IPS-NIHi11 (cell line): ENCODE results near the gene RPRML.
A peak's percentile ranks its signal among the peaks of the same experiment; 100 is the strongest.
"Not testable (repeated sequence)": the region's sequence is repeated elsewhere in the genome, so short reads cannot be mapped to it uniquely, and the experiment has no call there.

ENCODE experiments used
- DNase-seq: peaks from one replicate; pipeline ENCODE4 v3.0.0; 2012; ENCODE audit warnings: mixed read lengths, low spot score

The RPRML gene

DNA sequence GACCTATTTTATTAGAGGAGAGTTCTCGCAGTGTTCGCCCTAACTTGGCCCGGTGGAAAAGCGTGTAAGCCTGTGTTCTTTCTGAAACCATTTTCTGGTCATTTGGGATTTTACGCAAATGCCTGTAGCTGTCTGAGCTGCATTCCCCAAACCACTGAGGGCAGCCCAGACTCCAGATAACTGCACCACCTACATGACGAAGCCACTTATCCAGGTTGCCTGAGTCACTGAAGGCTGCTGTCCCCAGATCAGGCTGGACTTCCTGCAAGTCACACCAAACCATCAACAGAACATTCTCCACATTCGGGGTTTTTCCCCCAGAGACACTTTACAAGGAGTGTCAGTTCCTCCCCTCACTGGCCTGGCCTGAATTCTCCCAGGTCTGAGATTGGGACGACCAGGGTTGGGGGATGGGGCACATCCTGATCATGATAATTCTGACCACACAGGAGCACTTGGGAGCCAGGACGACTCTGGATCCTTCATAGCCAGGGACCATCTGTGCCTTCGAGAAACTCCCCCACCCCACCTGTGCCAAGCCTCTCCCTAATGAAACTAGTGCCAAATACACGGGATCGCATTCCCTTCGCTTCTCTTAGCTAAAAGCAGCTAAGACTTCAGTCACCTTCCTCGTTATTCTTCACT, 2.3 kb downstream of the RPRML start:
- no peak for DNase-seq

DNA sequence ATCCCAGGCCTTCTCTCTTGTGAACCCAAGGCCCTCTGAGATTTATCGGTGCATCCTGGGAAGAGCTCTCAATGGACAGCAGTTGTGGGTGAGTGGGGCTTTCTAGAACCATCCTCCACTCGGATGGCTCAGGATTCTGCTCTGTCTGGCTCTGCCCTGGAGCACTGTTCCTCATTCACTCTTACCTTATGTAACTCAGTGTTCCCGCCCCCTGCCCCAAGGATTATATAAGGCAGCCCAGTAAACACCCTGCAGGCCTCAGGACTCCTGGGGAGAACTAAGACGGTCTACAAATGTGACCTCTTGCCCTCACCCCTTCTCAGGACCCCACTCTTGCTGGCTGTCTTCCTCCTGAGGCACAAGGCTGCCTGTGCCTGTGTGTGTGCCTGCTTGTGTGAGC, 3.8 kb downstream of the RPRML start:
- DNase-seq, result no peak

DNA sequence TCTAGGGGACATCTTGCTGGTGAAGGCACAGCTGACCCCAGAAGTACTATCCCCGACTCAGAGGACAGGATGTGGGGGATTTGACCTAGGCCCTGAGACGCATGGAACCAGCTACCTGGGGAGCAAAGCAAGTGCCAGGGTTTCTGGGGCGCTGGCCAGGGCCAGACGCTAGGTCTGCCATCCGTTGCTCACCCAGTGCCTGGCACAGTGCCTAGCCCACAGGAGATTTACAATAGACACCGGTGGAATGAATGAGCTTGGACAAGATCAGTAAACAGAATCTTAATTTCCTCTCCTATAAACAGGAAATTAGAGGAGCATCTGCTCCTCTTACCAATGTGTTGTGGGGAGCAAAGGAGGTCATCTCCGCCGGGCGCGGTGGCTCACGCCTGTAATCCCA, 5.0 kb downstream of the RPRML start:
- no peak for DNase-seq

DNA sequence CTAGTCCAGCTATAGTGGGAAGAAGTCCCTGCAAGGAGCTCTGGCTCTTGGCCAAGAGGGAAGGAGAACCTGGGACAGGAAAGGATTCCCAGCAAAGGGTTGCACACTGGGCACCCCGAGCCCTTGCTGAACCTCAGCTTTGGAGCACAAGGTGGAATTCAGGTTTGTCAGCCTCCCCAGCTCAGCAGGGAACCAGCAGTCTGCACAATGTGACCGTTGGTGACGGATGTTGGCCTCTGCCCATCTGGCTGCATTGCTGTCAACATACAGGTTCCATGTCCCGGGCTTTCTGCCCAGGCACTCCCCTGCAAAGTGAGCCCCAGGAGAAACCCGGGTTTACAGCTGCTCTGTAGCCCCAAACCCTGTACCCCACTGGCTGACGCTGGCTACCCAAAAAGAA, 6.7 kb downstream of the RPRML start:
- DNase-seq, result no peak

DNA sequence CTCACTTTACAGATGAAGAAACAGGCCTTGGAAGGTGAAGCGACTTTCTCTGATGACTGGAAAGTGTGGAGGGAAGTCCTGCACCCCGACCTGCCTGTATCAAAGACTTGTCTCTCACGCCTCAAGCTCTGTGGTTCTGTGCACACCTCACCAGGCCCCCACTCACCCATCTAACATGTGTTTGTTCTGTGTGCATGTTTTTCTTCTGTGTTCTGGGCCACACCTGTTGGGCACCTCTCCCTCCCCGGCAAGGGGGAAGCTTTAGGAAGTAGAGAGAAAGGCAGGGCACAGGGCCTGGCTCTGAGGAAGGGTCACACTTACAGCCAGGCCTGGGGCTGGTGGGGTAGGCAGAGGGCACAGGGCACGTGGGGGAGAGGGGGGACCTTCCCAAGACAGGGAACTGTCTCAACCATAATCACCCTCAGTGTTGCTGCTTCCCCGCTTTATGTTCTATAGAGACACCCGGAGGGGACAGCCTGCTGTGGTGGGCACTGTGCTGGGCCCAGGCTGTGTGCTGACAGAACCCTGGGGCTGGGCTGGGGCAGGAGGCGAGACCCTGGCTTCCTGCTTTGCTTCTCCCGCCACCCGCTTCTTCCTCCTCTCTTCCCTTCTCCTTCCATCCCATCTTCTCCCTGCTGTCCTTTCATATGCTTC, 7.3 kb downstream of the RPRML start:
- no peak for DNase-seq

DNA sequence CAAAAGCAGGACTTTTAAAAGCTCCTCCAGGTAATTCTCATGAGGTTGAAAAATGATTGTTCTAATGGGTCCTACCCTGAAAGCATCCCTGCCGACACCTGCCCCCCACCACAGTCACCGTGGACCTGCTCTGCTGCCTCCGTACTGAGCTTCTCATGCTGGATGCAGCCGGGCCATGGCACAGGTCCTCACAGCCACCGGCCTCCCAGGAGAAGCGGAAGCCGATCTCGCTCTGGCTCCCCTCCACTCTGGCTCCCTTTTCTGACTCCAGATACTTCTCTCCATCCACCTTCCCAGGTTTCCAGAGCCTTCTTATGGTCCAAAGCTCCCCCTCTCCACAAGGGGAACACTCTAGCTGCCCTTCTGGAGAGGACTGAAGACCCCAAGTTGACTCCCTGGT, 10.2 kb downstream of the RPRML start:
- DNase-seq, result no peak

DNA sequence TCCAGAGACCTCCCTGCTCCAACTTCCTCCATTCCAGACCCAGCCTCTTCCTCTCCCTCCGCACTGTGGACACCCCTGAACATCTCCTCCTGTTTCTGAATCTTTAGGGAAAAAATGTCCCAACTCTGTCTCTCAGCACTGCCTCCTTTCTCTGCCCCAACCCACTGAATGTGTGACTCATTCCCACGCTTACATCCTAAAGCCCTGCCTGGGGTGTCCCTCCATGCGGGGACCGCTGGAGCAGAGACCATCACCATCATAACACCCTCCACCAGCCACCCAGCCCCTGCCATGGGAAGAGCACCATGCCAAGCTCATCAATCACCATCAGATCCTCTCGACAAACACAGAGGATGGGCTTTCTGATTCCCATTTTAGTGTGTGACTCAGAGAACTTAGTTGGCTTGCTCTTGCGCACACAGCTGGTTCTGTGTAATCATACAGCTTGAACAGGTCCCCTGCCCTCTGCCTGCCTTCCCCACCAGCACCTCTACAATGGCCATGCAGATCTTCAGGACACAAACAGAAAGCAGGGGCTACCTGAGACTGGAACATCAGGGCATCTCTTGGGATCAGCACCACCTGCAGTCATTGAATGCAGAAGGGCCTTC, 10.7 kb downstream of the RPRML start:
- no peak for DNase-seq

DNA sequence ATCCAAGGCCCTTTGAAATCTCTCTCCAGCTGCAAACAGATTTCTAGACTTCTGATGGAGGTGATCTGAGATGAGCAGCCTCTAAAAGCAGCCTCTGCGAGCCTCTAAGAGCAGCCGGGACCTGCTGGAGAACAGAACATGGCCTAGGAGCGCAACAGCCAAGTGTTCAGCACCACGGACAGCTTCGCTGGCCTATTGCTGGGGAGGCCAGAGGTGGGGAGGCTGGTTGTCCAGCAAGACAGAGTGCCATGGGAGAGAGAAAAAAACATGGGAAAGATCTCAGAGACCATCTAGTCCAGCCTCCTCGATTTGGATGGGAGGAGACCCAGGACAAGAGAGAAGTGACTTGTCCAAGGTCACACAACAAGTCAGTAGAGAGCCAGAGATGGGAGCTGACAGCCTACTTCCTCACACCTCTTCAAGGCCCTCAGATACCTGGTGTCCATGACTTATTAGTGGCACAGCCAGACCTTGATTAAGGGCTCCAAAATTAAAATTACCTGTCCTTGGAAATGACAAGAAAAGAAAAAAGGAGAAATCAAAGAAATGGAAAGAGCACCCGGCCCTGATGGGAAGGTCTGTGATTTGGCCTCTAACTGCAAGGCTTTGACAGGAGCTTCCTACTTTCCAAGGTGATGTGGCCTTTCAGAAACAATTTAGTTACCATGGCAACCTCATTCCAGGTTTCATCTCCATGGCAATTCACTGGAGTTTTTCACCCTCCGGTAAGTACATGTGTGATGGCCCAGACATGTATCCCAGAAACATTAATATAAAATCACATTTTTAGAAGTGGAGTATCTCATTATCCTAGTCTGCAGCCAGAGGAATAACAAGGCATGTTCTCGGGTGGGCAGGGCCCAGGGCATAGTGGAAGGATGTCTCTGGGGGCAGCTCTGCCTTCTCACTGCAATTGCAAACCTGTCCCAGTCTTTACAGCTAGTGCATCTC, 14.5 kb downstream of the RPRML start:
- DNase-seq, result peak; percentile 84

DNA sequence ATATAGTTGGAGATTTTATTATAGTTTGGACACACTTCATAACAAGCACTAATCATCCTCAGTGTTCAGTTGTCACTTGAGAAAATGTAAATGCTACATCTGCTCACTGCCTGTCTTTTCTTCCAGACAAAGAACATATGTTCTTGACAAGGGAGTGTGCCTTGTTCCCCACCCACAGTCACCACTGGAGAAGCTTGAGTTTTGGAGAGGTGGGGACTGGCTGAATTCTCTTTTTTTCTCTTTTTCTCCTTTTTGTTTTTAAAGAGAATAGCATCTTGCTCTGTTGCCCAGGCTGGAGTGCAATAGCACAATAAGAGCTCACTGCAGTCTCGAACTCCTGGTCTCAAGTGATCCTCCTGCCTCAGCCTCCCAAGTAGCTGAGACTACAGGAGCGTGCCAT, 15.5 kb downstream of the RPRML start:
- no peak for DNase-seq

DNA sequence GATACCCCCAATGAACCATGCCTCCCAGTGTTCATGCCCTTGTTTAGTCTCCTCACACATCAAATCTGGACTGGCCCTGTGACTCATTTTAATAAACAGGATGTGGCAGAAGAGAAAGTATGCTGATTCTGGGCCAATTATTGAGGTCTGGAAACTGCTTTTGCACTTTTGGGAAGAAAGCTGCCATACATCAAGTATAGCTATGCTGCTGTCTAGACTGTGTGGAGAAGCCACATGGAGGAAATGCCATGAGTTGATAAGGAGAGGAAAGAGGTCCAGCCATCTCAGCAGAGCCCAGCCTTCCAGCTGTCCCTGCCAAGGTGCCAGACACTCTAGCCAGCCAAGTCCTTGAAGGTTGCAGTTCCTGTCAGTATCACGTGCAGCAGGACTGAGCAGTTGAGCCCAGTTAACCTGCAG, 16.7 kb downstream of the RPRML start:
- no peak for DNase-seq

DNA sequence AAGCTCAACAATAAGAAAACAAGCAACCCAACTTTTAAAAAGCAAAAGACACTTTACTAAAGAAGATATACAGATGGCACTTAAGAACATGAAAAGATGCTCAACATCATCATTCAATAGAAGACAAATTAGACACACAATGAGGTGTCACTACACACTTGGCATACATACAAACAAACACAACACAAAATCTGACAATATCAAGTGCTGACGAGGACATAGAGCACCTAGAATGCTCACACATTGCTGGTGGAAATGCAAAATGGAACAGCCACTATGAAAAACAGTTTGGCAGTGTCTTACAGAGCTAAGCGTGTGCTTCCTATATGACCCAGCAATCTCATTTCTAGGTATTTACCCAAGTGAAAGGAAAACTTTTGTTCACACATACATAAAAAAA, 18.9 kb downstream of the RPRML start:
- DNase-seq, result no peak

DNA sequence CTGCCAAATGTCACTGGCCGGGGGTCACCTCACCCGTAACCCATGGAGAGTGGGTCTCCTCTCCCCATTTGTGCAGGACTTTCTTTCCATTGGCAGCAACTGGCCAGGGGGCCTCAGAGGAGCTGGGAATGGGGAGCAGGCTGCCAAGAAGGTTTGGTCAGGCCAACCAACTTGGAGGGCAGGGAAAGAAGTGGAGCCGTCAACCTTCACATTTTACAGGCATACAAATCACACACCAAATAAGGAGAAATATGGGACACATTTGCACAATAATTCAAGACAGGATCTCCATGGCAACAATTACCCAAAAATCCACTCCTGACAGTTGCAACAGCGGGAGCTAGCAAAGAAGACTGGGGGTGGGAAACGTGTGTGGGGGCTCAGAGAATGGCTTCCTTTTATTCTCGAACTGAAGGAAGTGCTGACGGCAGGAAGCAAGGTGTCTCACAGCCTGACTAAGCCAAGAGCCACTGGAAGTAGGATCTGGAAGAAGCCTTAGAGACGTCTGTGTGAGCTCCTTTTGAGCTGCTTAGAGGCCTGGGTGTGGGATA, 20.9 kb downstream of the RPRML start:
- DNase-seq, result no peak

DNA sequence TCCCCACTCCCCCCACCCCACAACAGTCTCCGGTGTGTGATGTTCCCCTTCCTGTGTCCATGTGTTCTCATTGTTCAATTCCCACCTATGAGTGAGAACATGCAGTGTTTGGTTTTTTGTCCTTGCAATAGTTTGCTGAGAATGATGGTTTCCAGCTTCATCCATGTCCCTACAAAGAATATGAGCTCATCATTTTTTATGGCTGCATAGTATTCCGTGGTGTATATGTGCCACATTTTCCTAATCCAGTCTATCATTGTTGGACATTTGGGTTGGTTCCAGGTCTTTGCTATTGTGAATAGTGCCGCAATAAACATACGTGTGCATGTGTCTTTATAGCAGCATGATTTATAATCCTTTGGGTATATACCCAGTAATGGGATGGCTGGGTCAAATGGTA, 25.9 kb downstream of the RPRML start:
- DNase-seq, result not testable (repeated sequence)

DNA sequence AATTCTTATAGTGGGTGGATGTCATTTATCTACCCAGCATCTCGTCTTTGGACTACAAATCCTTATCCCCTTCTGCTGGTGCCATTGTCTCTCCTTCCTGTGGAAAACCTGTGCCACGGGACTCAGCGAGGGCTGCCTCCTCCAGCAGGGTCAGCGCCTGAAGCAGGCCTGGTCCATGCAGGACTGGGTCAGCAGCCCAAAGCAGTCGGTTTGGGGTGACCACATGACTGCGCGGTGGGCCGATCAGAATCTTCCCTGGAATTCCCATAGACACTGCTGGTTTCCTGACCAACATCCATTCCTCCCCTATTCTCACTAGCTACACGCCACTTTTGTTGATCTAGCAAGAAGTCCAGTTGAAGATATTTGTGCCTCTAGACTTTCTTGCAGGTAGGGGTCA, 26.9 kb downstream of the RPRML start:
- DNase-seq, result no peak

DNA sequence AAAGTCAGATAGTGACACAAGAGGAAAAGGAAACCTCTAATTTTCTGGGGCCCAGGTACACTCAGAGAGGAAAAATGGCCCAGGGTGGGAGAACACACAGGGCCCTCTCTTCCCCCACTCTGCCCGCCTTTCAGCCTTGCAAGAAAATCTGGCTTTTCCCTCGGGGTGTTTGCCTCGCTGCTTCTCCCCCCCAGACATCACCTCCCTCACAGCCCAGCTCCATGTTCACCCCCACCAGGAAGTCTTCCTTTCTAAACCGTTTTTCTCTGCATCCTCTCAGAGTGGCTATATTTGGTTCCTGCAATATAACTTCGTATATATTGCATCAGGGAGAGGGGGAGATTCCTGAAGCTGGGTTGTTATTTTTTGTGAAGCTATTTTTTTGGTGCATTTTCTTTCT, 27.3 kb downstream of the RPRML start:
- no peak for DNase-seq

DNA sequence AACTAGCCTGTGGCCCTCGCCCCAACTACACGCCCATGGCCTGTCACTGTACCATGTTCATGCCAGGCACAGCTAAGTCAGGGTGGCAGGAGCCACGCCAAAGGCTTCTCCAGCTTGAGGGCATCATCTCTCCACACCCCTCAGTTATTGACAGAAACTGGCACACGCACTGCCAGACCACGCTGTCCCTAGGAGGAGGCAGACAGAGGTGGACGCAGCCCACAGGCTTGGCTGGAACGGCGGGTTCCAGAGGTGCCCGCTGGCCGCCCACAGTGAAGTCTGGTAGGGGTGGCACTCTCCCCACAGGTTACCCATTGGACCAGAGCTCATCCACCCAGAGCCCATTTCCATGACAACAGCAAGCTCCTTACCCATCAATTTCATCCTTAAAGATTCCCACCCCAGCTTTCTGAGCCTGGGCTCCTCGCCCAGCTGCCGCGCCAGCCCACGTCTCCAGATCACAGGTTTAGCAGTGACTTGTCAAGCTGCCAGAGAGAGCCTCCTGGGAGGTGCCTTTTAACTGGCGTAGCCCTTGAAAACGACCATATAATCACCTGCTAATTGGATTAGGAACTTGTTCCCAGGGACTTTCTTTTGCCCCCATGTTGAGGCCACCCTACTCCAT, 27.9 kb downstream of the RPRML start:
- DNase-seq, result no peak

DNA sequence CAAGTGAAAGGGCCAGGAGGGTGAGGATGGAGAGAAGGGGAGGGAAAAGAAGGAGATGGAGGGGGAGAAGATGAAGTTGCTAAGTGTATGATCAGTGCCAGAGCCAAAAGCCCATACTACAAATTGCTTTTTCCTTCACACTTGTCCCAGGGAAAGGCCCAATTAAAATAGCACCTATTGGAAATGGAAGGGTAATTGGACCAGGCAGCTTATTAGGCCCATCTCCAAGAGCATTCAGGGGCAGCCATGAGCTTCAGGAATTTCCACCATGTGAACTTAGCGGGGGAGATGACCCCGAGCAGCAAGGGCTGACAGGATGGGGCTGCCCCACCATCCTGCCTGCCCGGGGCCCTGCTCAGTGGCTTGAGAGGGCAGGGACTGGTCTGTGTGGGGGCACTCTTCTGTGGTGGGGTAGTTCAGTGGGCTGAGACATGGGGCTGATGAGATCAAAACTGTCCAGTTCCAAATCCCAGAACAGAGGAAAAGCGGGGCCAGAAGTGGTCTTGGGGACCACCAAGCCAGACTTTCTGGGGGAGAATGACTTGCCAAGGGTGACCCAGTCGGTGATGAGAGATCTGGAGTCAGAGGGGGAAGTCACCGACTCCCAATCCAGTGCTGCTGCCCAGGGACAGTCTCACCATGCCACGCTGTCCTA, 28.6 kb downstream of the RPRML start:
- DNase-seq, result no peak

DNA sequence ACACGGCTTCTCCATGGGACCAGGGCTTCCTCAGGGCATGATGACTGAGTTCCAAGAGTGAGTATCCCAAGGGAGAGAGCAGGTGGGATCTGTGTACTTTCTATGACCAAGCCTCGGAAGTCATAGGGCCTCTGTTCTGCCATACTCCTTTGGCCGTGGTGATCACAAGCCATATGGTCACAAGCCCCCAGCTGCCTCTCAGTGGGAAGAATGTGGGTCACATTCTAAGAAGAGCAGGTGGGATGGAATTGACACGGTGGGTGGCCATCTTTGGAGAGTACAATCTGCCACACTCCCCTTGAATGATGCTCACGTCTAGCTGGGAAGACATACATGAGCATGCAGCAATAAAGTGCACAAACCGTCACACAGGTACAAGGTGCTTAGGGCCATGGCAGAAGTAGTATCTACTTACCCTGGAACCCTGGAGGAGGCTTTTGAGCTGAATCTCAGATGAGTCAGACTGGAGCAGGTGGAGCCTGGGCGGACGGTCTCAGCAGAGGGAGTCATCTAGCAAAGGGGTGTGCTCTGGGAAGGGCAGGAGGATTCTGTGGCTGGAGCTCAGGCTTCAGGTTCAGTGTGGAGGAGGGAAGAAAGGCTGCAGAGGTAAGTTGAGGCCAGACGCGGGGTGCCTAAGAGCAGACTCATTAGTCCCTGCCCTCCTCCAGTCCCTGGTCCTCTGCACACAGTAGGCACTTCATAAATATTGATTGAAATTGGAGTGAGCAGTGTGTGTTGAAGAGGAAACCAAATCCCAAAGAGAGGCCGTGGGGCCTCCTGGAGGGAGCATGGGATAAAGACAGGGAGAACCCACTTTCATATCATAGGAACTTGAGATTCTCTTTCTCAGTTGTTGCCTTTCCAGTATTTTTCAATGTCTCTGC, 29.5 kb downstream of the RPRML start:
- DNase-seq, result no peak

DNA sequence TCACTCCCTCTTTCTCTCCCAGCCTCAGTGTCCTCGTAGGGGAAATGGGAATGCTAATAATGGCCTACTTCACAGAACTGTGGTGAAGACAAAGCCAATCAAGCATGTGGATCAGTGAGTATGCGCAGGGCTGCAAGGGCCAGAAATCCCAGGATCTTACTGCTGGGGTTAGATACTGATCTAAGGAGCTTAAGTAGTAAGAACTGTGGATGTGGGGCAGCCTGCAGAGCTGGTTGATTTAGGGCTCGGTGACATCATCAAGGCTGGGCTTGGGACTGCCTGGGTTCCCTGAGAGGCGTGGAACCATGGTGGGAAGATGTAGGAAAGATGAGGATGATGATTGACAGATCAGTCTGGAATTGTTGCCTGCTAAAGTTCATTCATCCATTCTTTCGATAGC, 30.5 kb downstream of the RPRML start:
- no peak for DNase-seq

DNA sequence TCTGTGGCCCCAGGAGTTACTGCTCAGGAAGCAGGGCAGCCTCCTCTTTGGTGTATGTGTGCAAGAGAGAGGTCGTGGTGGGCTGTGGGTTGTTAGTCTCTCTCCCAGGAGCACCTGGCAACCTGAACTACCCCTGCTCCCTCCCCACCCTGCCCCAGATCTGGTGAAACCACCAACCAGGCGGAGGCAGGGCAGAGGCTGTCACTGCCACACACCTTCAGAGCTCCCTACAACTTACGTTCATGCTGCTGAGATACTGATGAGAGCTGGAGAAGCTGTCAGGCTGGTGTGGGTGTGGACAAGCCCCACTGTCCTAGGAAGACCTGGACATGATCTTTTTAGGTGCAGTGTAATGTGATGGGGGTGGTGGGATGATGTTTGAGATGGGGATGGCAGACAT, 31.8 kb downstream of the RPRML start:
- DNase-seq, result no peak
